Naive thymus-derived CD4-positive, alpha-beta T cell (primary cell): ENCODE measurements around the gene GJA5. TPM values are rescaled to one million over a fixed set of nuclear protein-coding genes. Genes with fewer than 3 reads are reported as not detected.

ENCODE experiments used
- ATAC-seq: fragments of 150-1000 bp; cut with Tn5 transposase; 2 replicates; pipeline ENCODE4 v1.10.0; 2021; ENCODE audit warnings: mild to moderate bottlenecking, moderate library complexity
- CTCF ChIA-PET: fragments of 350-600 bp; sonication (Branson Sonifier 250); formaldehyde crosslinking; loops from one replicate; lab custom pipeline; 2021; ENCODE audit warnings: antibody characterized with exemption; lab: Charles Lee
- POLR2A ChIA-PET: fragments of 350-600 bp; sonication (Branson Sonifier 250); formaldehyde crosslinking; loops from one replicate; lab custom pipeline; 2021; ENCODE audit warnings: antibody characterized with exemption, inconsistent platforms; lab: Charles Lee
- DNase-seq, 9 donors: peaks; one replicate each; pipeline versions ENCODE4 v3.0.0 to v3.0.0-alpha.2; 2020 to 2022; ENCODE audit warnings: mixed read lengths in 1 of 9
- H3K27ac ChIP-seq: one replicate; pipeline ENCODE4 v1.7.0; 2013; ENCODE audit warnings: mild to moderate bottlenecking, low read depth, low read length, moderate library complexity
- H3K27me3 ChIP-seq, 2 donors: one replicate each; pipeline ENCODE4 v1.7.0; 2013; ENCODE audit warnings: low read length in 2 of 2, mild to moderate bottlenecking in 2 of 2, moderate library complexity in 2 of 2; ENCODE audit not compliant: control insufficient read depth in 2 of 2, insufficient read depth in 2 of 2
- H3K36me3 ChIP-seq, 3 experiments: 1 replicate in 2 of 3; 2 replicates in 1 of 3; pipeline ENCODE4 v1.7.0; 2013; ENCODE audit warnings: low read length in 3 of 3, mild to moderate bottlenecking in 3 of 3, moderate library complexity in 1 of 3; ENCODE audit not compliant: insufficient read depth in 3 of 3, control insufficient read depth in 2 of 3
- H3K4me1 ChIP-seq, 2 donors: one replicate each; pipeline ENCODE4 v1.7.0; 2013; ENCODE audit warnings: low read length in 2 of 2, mild to moderate bottlenecking in 2 of 2, moderate library complexity in 1 of 2; ENCODE audit not compliant: control insufficient read depth in 2 of 2, insufficient read depth in 2 of 2
- H3K4me3 ChIP-seq: 2 replicates; pipeline ENCODE4 v1.7.0; 2013; ENCODE audit warnings: mild to moderate bottlenecking, low read length
- H3K9me3 ChIP-seq, 3 experiments: 1 replicate in 2 of 3; 2 replicates in 1 of 3; pipeline ENCODE4 v1.7.0; 2013; ENCODE audit warnings: low read length in 3 of 3; ENCODE audit not compliant: control insufficient read depth in 2 of 3
- H3K27ac Mint-ChIP-seq, 9 donors: one replicate each; pipeline ENCODE4 v1.8.0; 2020 to 2022; ENCODE audit warnings: mixed read lengths in 9 of 9, mild to moderate bottlenecking in 8 of 9, moderate library complexity in 5 of 9, inconsistent platforms in 2 of 9
- H3K27me3 Mint-ChIP-seq, 5 donors: one replicate each; pipeline ENCODE4 v1.8.0; 2021 to 2022; ENCODE audit warnings: mixed read lengths in 5 of 5, mild to moderate bottlenecking in 1 of 5
- H3K36me3 Mint-ChIP-seq, 5 donors: one replicate each; pipeline ENCODE4 v1.8.0; 2020 to 2022; ENCODE audit warnings: mixed read lengths in 5 of 5, mild to moderate bottlenecking in 3 of 5, inconsistent platforms in 1 of 5
- H3K4me1 Mint-ChIP-seq, 7 donors: one replicate each; pipeline ENCODE4 v1.8.0; 2020 to 2022; ENCODE audit warnings: mixed read lengths in 7 of 7, mild to moderate bottlenecking in 3 of 7, inconsistent platforms in 1 of 7
- H3K4me3 Mint-ChIP-seq, 10 donors: one replicate each; pipeline ENCODE4 v1.8.0; 2020 to 2022; ENCODE audit warnings: mild to moderate bottlenecking in 10 of 10, mixed read lengths in 10 of 10, moderate library complexity in 6 of 10, inconsistent platforms in 2 of 10
- H3K9me3 Mint-ChIP-seq, 11 donors: one replicate each; pipeline ENCODE4 v1.8.0; 2020 to 2022; ENCODE audit warnings: mixed read lengths in 11 of 11, mild to moderate bottlenecking in 4 of 11, inconsistent platforms in 1 of 11, moderate library complexity in 1 of 11
- intact Hi-C, 2 donors: fragments of 100-400 bp; cut with micrococcal nuclease; formaldehyde crosslinking; loops; one replicate each; pipeline ENCODE4 v1.15.1; 2023
- polyA plus RNA-seq, 2 donors: library from polyadenylated mRNA; unstranded; fragments of 300-500 nt; fragmentation: Illumina TruSeq; gene quantifications; one replicate each; pipeline ENCODE4 v1.2.3, GENCODE V29; 2021
- total RNA-seq, 6 experiments: library from RNA in 5 of 6; stranded (reverse) in 5 of 6; gene quantifications; 1 replicate in 5 of 6; 2 replicates in 1 of 6; pipeline ENCODE4 v1.2.3 and lab custom pipeline; 2021 to 2026

GJA5 gene
- total and polyA plus RNA-seq, 7 experiments from 2014 or later: not detected

- ChIA-PET CTCF (no interaction called here), POLR2A (no interaction called here)
- peak overlapping the region in 1 of 10 donors; percentile 35 for H3K4me3 Mint-ChIP-seq
- Histone ChIP-seq H3K4me1 (peaks cover 0 to 5% of the 10 kb centered on the region in 2 donors), H3K27me3 (no peaks in the 10 kb centered on the region), H3K27ac (no peak overlapping the region), H3K4me3 (no peak overlapping the region), H3K36me3 (no peaks in the 10 kb centered on the region), H3K9me3 (peaks cover 0 to 8% (median 0%) of the 10 kb centered on the region in 3 experiments)
- H3K27ac Mint-ChIP-seq: peak overlapping the region in 1 of 9 donors; percentile 81
- DNase-seq: no peak
- intact Hi-C loops: no loop called here
- peaks cover 12 to 34% (median 26%) of the 10 kb centered on the region in 5 donors for H3K27me3 Mint-ChIP-seq
- H3K9me3 Mint-ChIP-seq: peaks cover 0 to 11% (median 3%) of the 10 kb centered on the region in 11 donors
- peak; percentile 65 for ATAC-seq
- H3K36me3 Mint-ChIP-seq: peaks cover 0 to 4% (median 0%) of the 10 kb centered on the region in 5 donors
- peaks cover 2 to 10% (median 5%) of the 10 kb centered on the region in 7 donors for H3K4me1 Mint-ChIP-seq
Observed at GRCh38 chr1:147717706-147718097, 42.7 kb downstream of the GJA5 start.

DNA sequence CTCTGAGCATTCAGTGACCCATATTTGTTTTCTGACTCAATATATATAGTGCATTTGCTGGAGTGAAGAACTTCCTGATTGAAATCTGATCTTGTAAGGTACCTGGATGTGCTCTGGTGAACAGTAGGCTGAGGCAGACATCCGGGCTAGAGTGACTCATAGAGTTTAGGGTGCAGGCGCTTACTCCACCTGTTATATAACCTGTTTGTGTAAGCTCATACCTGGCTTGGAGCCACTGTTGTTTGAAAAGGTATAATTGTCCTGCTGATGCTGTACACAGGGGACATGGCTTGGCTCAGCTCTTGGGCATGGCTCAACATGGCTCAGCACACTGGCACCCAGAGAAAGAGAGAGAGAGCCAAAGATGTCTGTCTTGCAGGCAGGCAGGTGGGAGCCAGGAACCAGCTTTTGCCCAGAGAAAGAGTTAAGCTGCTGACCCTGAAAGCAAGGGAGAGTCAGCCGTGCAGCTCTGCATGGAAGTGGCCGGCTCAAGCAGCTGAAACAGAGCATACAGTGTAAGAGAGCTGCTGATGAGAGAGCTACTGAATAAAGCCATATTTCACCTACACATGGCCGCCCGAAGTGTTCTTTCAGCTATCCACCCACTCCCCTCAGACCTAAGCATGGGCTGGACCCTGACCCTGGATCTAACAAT lies 43.2 kb downstream of the GJA5 start:
- POLR2A ChIA-PET: no interaction called here
- Mint-ChIP-seq H3K4me3 (peak overlapping the region in 1 of 10 donors; percentile 13), H3K4me1 (peaks cover 2 to 10% (median 5%) of the 10 kb centered on the region in 7 donors), H3K27me3 (peaks cover 16 to 37% (median 24%) of the 10 kb centered on the region in 5 donors), H3K27ac (peak overlapping the region in 3 of 9 donors; percentile 5 to 81 (median 13)), H3K9me3 (peaks cover 0 to 11% (median 3%) of the 10 kb centered on the region in 11 donors), H3K36me3 (peaks cover 0 to 4% (median 0%) of the 10 kb centered on the region in 5 donors)
- no peaks in the 10 kb centered on the region for H3K36me3 ChIP-seq
- H3K27me3 ChIP-seq: no peaks in the 10 kb centered on the region
- ATAC-seq (no peak), DNase-seq (no peak)
- no peak overlapping the region for H3K27ac ChIP-seq
- peaks cover 0 to 8% (median 0%) of the 10 kb centered on the region in 3 experiments for H3K9me3 ChIP-seq
- CTCF ChIA-PET: no interaction called here
- H3K4me3 ChIP-seq: no peak overlapping the region
- H3K4me1 ChIP-seq: peaks cover 0 to 5% of the 10 kb centered on the region in 2 donors
- intact Hi-C loops: no loop called here

DNA sequence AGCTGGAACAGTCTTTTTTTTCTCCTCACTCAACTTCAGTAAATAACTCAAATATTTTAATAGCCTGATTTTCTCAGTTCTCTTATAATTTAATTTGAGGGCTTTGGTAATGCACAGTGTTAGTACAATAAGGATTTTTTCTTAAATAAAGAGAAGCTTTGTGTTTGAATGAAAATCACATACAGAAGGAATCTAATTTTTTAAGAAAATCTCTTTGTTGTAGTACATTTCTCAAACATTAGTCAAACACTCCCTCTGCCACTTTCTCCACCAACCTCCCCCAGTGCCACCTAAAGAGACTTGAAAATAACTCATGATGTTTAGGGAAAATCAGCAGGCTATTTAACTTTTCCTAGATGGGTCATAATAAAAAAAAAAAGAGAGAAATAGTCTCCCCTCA lies 47.8 kb downstream of the GJA5 start:
- H3K27ac ChIP-seq: no peak overlapping the region
- Mint-ChIP-seq H3K4me3 (no peak overlapping the region), H3K9me3 (peaks cover 0 to 3% (median 0%) of the 10 kb centered on the region in 11 donors), H3K27me3 (peaks cover 20 to 46% (median 37%) of the 10 kb centered on the region in 5 donors), H3K36me3 (no peaks in the 10 kb centered on the region), H3K27ac (peak overlapping the region in 1 of 9 donors; percentile 75), H3K4me1 (peaks cover 0 to 7% (median 5%) of the 10 kb centered on the region in 7 donors)
- H3K4me1 ChIP-seq: peaks cover 0 to 2% of the 10 kb centered on the region in 2 donors
- DNase-seq (no peak), ATAC-seq (no peak)
- H3K4me3 ChIP-seq: no peak overlapping the region
- H3K9me3 ChIP-seq: no peaks in the 10 kb centered on the region
- ChIA-PET POLR2A (no interaction called here), CTCF (no interaction called here)
- no peaks in the 10 kb centered on the region for H3K27me3 ChIP-seq
- H3K36me3 ChIP-seq: no peaks in the 10 kb centered on the region
- intact Hi-C loops: no loop called here

Other genes with a start within 250 kb of the GJA5 start
- gene BCL9, start 219.1 kb downstream of the GJA5 start, total RNA-seq: 10 to 100 TPM; 13.8 to 21.2 (median 19.3) TPM
- gene BCL9, start 219.1 kb downstream of the GJA5 start, polyA plus RNA-seq: 1 to 10 TPM; 6.8 to 9.6 TPM
- 10 to 100 TPM; 10.3 to 22.4 (median 16.6) TPM for gene ACP6, start 90.1 kb downstream of the GJA5 start, total RNA-seq
- 10 to 100 TPM in 1 of 2 donors, 1 to 10 TPM in 1; 7.5 to 16.4 TPM for gene ACP6, start 90.1 kb downstream of the GJA5 start, polyA plus RNA-seq
- not detected for gene GJA8, start 142.2 kb upstream of the GJA5 start, total RNA-seq
- not detected for gene GJA8, start 142.2 kb upstream of the GJA5 start, polyA plus RNA-seq
- gene GPR89B, start 167.8 kb upstream of the GJA5 start, total RNA-seq: 10 to 100 TPM; 16.3 to 36.6 (median 27.5) TPM
- 10 to 100 TPM; 13.3 to 19.6 TPM for gene GPR89B, start 167.8 kb upstream of the GJA5 start, polyA plus RNA-seq